HL-60 (cell line): Measurements from ENCODE around the gene FOXO3.

ENCODE experiments used
- DNase-seq, 2 experiments: peaks; one replicate each; pipeline ENCODE4 v3.0.0-alpha.2; 2010 to 2020; ENCODE audit warnings: low read depth in 1 of 2, low spot score in 1 of 2
- H3K27ac ChIP-seq: fragments of 250-450 bp; sonication (Bioruptor Pico); replicated peaks from 2 replicates; pipeline ENCODE4 v1.5.1; 2020; ENCODE audit warnings: mild to moderate bottlenecking, moderate library complexity
- H3K27me3 ChIP-seq: fragments of 250-450 bp; sonication (Bioruptor Pico); 2 replicates; pipeline ENCODE4 v1.5.1; 2021; ENCODE audit warnings: mild to moderate bottlenecking, moderate library complexity; ENCODE audit not compliant: insufficient read depth, poor library complexity, severe bottlenecking
- H3K4me3 ChIP-seq: replicated peaks from 2 replicates; pipeline ENCODE4 v1.5.1; 2011; ENCODE audit warnings: mild to moderate bottlenecking, control low read depth, low read length; ENCODE audit not compliant: insufficient read depth
- CTCF ChIP-seq: IDR thresholded peaks from one replicate; pipeline ENCODE4 v1.5.1; 2011; ENCODE audit warnings: low read length, control low read depth, inconsistent platforms; ENCODE audit not compliant: insufficient read depth
- GABPA ChIP-seq: IDR thresholded peaks from 2 replicates; pipeline ENCODE4 v1.6.1; 2012; ENCODE audit warnings: low read depth
- POLR2AphosphoS5 ChIP-seq: IDR thresholded peaks from 2 replicates; pipeline ENCODE4 v1.6.1; 2012; ENCODE audit warnings: low read depth
- REST ChIP-seq: IDR thresholded peaks from 2 replicates; pipeline ENCODE4 v1.6.1; 2012; ENCODE audit warnings: low read depth; ENCODE audit not compliant: insufficient replicate concordance
- SPI1 ChIP-seq: IDR thresholded peaks from 2 replicates; pipeline ENCODE4 v1.6.1; 2012; ENCODE audit warnings: low read depth, mild to moderate bottlenecking, borderline replicate concordance

Gene FOXO3

GRCh38 chr6:108589244-108589791 lies 28.6 kb downstream of the FOXO3 start:
- TF ChIP-seq SPI1 (peak; percentile 34; the same call in 1 of the 2 replicates), POLR2AphosphoS5 (no peak), CTCF (no peak)
- no peaks in the 10 kb centered on the region for H3K27me3 ChIP-seq
- H3K4me3 ChIP-seq = no peak overlapping the region
- peak in 1 of 2 experiments; percentile 33 for DNase-seq
- peak overlapping the region; percentile 6; the same call in 1 of the 2 replicates for H3K27ac ChIP-seq

- no peak for DNase-seq
- TF ChIP-seq CTCF (no peak), GABPA (no peak), SPI1 (no peak), POLR2AphosphoS5 (no peak), REST (no peak)
- H3K27ac ChIP-seq = no peak overlapping the region
- no peaks in the 10 kb centered on the region for H3K27me3 ChIP-seq
- no peak overlapping the region for H3K4me3 ChIP-seq
These were observed 30.5 kb downstream of the FOXO3 start for GRCh38 chr6:108591040-108591816.

GRCh38 chr6:108592371-108593337 lies 31.9 kb downstream of the FOXO3 start:
- peak; percentile 55; the same call in 1 of the 2 replicates for TF ChIP-seq POLR2AphosphoS5
- TF ChIP-seq CTCF = no peak
- peak; percentile 42 to 88 for DNase-seq
- Histone ChIP-seq H3K27me3 (no peaks in the 10 kb centered on the region), H3K4me3 (no peak overlapping the region), H3K27ac (peak overlapping the region; percentile 21)

- no peak for DNase-seq
- Histone ChIP-seq H3K27ac (no peak overlapping the region), H3K4me3 (no peak overlapping the region)
These were observed 33.4 kb downstream of the FOXO3 start for GRCh38 chr6:108594151-108594550.

More at GRCh38 chr6:108594151-108594550, 33.4 kb downstream of the FOXO3 start:
- no peaks in the 10 kb centered on the region for H3K27me3 ChIP-seq
- TF ChIP-seq SPI1 (no peak), CTCF (no peak), GABPA (no peak), POLR2AphosphoS5 (no peak), REST (no peak)
